Keratinocyte (primary cell): ENCODE data around the gene BLCAP.

Source experiments
- EZH2 ChIP-seq: IDR thresholded peaks from one replicate; pipeline ENCODE4 v1.6.1; 2012; ENCODE audit warnings: inconsistent platforms, mild to moderate bottlenecking, low read length, moderate library complexity
- TF ChIP-seq, protein P1 (sequence below), 3 experiments: IDR thresholded peaks in 1 of 3; conservative IDR thresholded peaks in 1 of 3; optimal IDR thresholded peaks in 1 of 3; 2 replicates in 2 of 3; 3 replicates in 1 of 3; pipeline versions ENCODE3 to v1.5.1; 2011; ENCODE audit warnings: low read length in 3 of 3, mild to moderate bottlenecking in 3 of 3, moderate library complexity in 2 of 3, control low read depth in 1 of 3, inconsistent platforms in 1 of 3; ENCODE audit not compliant: insufficient read depth in 2 of 3; ENCODE audit errors: extremely low read depth in 1 of 3

DNA sequence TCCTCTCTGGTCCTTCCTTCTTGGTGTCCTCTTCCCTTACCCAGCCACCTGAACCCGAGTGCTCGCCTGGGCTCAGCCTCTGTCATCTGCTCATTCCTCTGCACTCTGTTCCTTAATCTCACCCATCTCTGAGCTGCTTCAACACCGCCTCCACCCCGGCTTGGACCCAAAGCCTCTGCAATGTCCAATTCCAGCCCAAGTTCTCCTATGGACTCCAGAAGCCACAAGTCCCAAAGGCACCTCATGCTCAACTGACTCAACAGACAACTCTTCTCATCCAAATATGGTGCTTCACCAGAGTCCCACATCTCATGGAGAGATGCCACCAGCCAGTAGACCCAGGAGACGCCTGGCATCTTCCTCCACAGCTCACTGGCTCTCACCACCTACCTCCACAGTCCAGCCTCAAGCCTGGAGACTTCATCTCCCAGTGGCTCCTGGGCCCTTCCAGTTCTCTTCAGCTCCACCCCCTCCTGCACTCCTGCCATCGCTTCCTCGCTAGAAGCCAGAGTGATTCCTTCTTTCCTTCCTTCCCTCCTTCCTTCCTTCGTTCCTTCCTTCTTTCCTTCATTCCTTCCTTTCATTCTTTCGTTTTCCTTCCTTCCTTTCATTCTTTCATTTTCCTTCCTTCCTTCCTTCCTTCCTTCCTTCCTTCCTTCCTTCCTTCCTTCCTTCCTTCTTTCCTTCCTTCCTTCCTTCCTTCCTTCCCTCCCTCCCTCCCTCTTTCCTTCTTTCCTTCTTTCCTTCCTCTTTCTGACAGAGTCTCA lies 47.6 kb downstream of the BLCAP start:
- TF ChIP-seq, protein P1, sequence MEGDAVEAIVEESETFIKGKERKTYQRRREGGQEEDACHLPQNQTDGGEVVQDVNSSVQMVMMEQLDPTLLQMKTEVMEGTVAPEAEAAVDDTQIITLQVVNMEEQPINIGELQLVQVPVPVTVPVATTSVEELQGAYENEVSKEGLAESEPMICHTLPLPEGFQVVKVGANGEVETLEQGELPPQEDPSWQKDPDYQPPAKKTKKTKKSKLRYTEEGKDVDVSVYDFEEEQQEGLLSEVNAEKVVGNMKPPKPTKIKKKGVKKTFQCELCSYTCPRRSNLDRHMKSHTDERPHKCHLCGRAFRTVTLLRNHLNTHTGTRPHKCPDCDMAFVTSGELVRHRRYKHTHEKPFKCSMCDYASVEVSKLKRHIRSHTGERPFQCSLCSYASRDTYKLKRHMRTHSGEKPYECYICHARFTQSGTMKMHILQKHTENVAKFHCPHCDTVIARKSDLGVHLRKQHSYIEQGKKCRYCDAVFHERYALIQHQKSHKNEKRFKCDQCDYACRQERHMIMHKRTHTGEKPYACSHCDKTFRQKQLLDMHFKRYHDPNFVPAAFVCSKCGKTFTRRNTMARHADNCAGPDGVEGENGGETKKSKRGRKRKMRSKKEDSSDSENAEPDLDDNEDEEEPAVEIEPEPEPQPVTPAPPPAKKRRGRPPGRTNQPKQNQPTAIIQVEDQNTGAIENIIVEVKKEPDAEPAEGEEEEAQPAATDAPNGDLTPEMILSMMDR (optimal IDR thresholded peaks at IDR 0.05 in 1 of 3, IDR thresholded peaks at IDR 0.05 in 1 of 3, conservative IDR thresholded peaks at IDR 0.05 in 1 of 3; ENCODE audit: extremely low read depth in 1 of 3, insufficient read depth in 2 of 3, low read length in 3 of 3) = no peak
- TF ChIP-seq EZH2 = no peak
